HCT116 (cell line): Measurements from ENCODE around the gene TXLNG. TPM values are rescaled to one million over a fixed set of nuclear protein-coding genes. Genes with fewer than 3 reads are reported as not detected.
"Not testable (repeated sequence)": the region's sequence is repeated elsewhere in the genome, so short reads cannot be mapped to it uniquely, and the experiment has no call there.

ENCODE experiments used
- ATAC-seq: fragments of 200-7000 bp; cut with Tn5 transposase; 2 replicates; pipeline ENCODE4 v1.9.1; 2020; ENCODE audit warnings: mild to moderate bottlenecking, moderate library complexity
- BruUV-seq: library from RNA; stranded (reverse); fragments of 400-500 nt; replicated peaks from 2 replicates; lab custom pipeline; 2021; lab: Mats Ljungman, UMichigan
- CTCF ChIA-PET: fragments of 300-600 bp; sonication (Branson Sonifier 250); formaldehyde crosslinking; loops from one replicate; lab custom pipeline; 2021; ENCODE audit warnings: antibody characterized with exemption; lab: Charles Lee
- POLR2A ChIA-PET: fragments of 300-600, 350-600 bp; sonication (Branson Sonifier 250); formaldehyde crosslinking; loops from one replicate; lab custom pipeline; 2021; ENCODE audit warnings: antibody characterized with exemption; lab: Charles Lee
- RAD21 ChIA-PET, 2 experiments: fragments of 300-600 bp; sonication (Branson Sonifier 250); formaldehyde crosslinking; loops; one replicate each; lab custom pipeline; 2023; ENCODE audit warnings: low total read pairs in 2 of 2; ENCODE audit not compliant: uncharacterized antibody in 2 of 2, unreplicated experiment in 2 of 2, low non-redundant PET in 1 of 2; lab: Charles Lee
- DNase-seq: peaks from one replicate; pipeline ENCODE4 v3.0.0-alpha.2; 2010; ENCODE audit warnings: low read depth, low spot score
- H2AFZ ChIP-seq: fragments of 200-600 bp; shearing (Covaris generic), sonication (generic); 2 replicates; pipeline ENCODE4 v1.6.1; 2017; ENCODE audit warnings: low read depth, mixed run types, mixed read lengths, antibody characterized with exemption, low read length; ENCODE audit not compliant: poor library complexity, severe bottlenecking
- H3K27ac ChIP-seq: 2 replicates; pipeline ENCODE4 v1.5.1; 2012; ENCODE audit warnings: low read depth, low read length
- H3K27me3 ChIP-seq: fragments of 200-600 bp; sonication (generic); 2 replicates; pipeline ENCODE4 v1.6.1; 2016; ENCODE audit warnings: mixed run types, low read length, mixed read lengths; ENCODE audit not compliant: insufficient read depth
- H3K36me3 ChIP-seq, 2 experiments: fragments of 200-500 bp in 1 of 2; fragments of 200-600 bp in 1 of 2; sonication (Bioruptor generic) in 1 of 2; sonication (generic) in 1 of 2; 2 replicates each; pipeline versions ENCODE4 v1.5.1 to v1.6.1; 2014 to 2016; ENCODE audit warnings: low read length in 2 of 2, inconsistent platforms in 1 of 2, mixed read lengths in 1 of 2, mixed run types in 1 of 2; ENCODE audit not compliant: insufficient read depth in 2 of 2, control insufficient read depth in 1 of 2
- H3K4me1 ChIP-seq, 2 experiments: fragments of 200-600 bp in 1 of 2; sonication (generic) in 1 of 2; 2 replicates each; pipeline versions ENCODE4 v1.5.1 to v1.6.1; 2012 to 2017; ENCODE audit warnings: low read length in 2 of 2, inconsistent platforms in 1 of 2, mild to moderate bottlenecking in 1 of 2, mixed read lengths in 1 of 2, mixed run types in 1 of 2, moderate library complexity in 1 of 2; ENCODE audit not compliant: insufficient read depth in 2 of 2, control insufficient read depth in 1 of 2
- H3K4me2 ChIP-seq: fragments of 200-600 bp; sonication (generic); 2 replicates; pipeline ENCODE4 v1.6.1; 2017; ENCODE audit warnings: mixed run types, low read length, mixed read lengths
- H3K4me3 ChIP-seq, 2 experiments: fragments of 200-600 bp in 1 of 2; sonication (generic) in 1 of 2; replicated peaks in 1 of 2; 2 replicates each; pipeline ENCODE4 v1.5.1; 2011 to 2016; ENCODE audit warnings: low read length in 2 of 2, control low read depth in 1 of 2, low read depth in 1 of 2, mild to moderate bottlenecking in 1 of 2, mixed read lengths in 1 of 2, mixed run types in 1 of 2
- H3K79me2 ChIP-seq: fragments of 200-600 bp; sonication (generic); 2 replicates; pipeline ENCODE4 v1.6.1; 2017; ENCODE audit warnings: mild to moderate bottlenecking, mixed run types, low read length, moderate library complexity, mixed read lengths; ENCODE audit not compliant: insufficient read depth
- H3K9ac ChIP-seq: fragments of 200-600 bp; sonication (generic); 2 replicates; pipeline ENCODE4 v1.6.1; 2016; ENCODE audit warnings: low read length, mixed read lengths
- H3K9me2 ChIP-seq: fragments of 200-600 bp; sonication (generic), shearing (Covaris generic); 2 replicates; pipeline ENCODE4 v1.6.1; 2017; ENCODE audit warnings: mixed run types, mild to moderate bottlenecking, moderate library complexity; ENCODE audit not compliant: insufficient read depth
- H3K9me3 ChIP-seq, 2 experiments: fragments of 200-500 bp in 1 of 2; fragments of 200-600 bp in 1 of 2; sonication (Bioruptor generic) in 1 of 2; sonication (generic) in 1 of 2; 2 replicates each; pipeline ENCODE4 v1.6.1; 2014 to 2017; ENCODE audit warnings: low read length in 2 of 2, mixed read lengths in 2 of 2, inconsistent platforms in 1 of 2, low read depth in 1 of 2, mild to moderate bottlenecking in 1 of 2, mixed run types in 1 of 2, moderate library complexity in 1 of 2; ENCODE audit not compliant: control insufficient read depth in 1 of 2, insufficient read depth in 1 of 2
- H4K20me1 ChIP-seq: fragments of 200-600 bp; sonication (generic), shearing (Covaris generic); 2 replicates; pipeline ENCODE4 v1.6.1; 2017; ENCODE audit warnings: mixed run types, mild to moderate bottlenecking, moderate library complexity; ENCODE audit not compliant: insufficient read depth
- ATF3 ChIP-seq: IDR thresholded peaks from 2 replicates; pipeline ENCODE4 v1.6.1; 2012
- ELF1 ChIP-seq: IDR thresholded peaks from 2 replicates; pipeline ENCODE4 v1.6.1; 2012; ENCODE audit warnings: low read depth, borderline replicate concordance
- FOSL1 ChIP-seq: IDR thresholded peaks from 2 replicates; pipeline ENCODE4 v1.6.1; 2012; ENCODE audit warnings: low read depth
- RAD21 ChIP-seq: IDR thresholded peaks from 2 replicates; pipeline ENCODE4 v1.6.1; 2012; ENCODE audit warnings: low read depth, mild to moderate bottlenecking
- SIN3A ChIP-seq: IDR thresholded peaks from 2 replicates; pipeline ENCODE4 v1.6.1; 2012; ENCODE audit warnings: low read depth
- SP1 ChIP-seq: IDR thresholded peaks from 2 replicates; pipeline ENCODE4 v1.6.1; 2012; ENCODE audit warnings: low read depth
- TCF7L2 ChIP-seq: IDR thresholded peaks from 2 replicates; pipeline ENCODE4 v1.7.0; 2011; ENCODE audit warnings: borderline replicate concordance, inconsistent platforms; ENCODE audit not compliant: insufficient read depth, insufficient read length; ENCODE audit errors: extremely low read depth
- YY1 ChIP-seq: IDR thresholded peaks from 2 replicates; pipeline ENCODE4 v1.6.1; 2011; ENCODE audit warnings: low read length, low read depth, moderate library complexity, mild to moderate bottlenecking; ENCODE audit not compliant: insufficient replicate concordance; ENCODE audit errors: extremely low read depth
- ZFX ChIP-seq: fragments of 450-650 bp; IDR thresholded peaks from 2 replicates; pipeline ENCODE4 v1.6.1; 2017
- ZNF274 ChIP-seq: fragments of 200-500 bp; sonication (Bioruptor generic); IDR thresholded peaks from 2 replicates; pipeline ENCODE4 v1.6.1; 2014; ENCODE audit warnings: mild to moderate bottlenecking, low read depth, low read length, inconsistent platforms
- intact Hi-C: fragments of 100-400 bp; cut with micrococcal nuclease; formaldehyde crosslinking; loops from 2 replicates; pipeline ENCODE4 v1.10.0; 2022
- total RNA-seq: library from RNA; stranded (reverse); gene quantifications from one replicate; pipeline ENCODE4 v1.2.1, GENCODE V29; 2021; ENCODE audit not compliant: unreplicated experiment
- TF ChIP-seq, protein P1 (sequence below), 3 experiments: fragments of 200-600 bp in 1 of 3; sonication (generic) in 1 of 3; IDR thresholded peaks in 2 of 3; conservative IDR thresholded peaks in 1 of 3; 2 replicates each; pipeline ENCODE4 v1.5.1; 2012 to 2017; ENCODE audit warnings: low read depth in 2 of 3, low read length in 2 of 3, antibody characterized with exemption in 1 of 3, borderline replicate concordance in 1 of 3, control low read depth in 1 of 3, mild to moderate bottlenecking in 1 of 3, mixed read lengths in 1 of 3, mixed run types in 1 of 3, moderate library complexity in 1 of 3; ENCODE audit not compliant: insufficient read depth in 1 of 3

The TXLNG gene
- total RNA-seq, 1 experiment from 2014 or later = 22.9 TPM

DNA sequence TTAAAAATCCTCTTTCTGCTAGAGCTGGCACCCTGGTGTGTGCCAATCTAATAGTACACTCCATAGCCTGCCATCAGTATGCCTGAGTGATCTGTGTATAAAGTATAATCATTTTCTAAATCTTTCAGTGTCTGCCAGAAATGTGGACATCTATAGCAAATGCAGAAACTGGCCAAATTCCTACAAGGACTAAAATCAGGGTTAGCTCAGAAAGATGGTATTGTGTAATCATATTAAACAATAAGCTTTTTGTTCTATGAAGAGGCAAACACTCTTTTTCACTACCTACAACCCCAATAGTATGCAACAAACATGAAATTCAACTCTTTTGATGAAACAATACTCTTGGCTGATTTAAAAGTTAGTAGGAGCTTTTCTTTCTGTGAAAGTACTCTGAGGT is 7.7 kb upstream of the TXLNG start:
- H3K4me3 ChIP-seq = no peak overlapping the region
- H3K79me2 ChIP-seq = no peaks in the 10 kb centered on the region
- intact Hi-C loops = no loop called here
- ATAC-seq (no peak), DNase-seq (no peak)
- H3K27me3 ChIP-seq = no peaks in the 10 kb centered on the region
- no peaks in the 10 kb centered on the region for H4K20me1 ChIP-seq
- H3K9me3 ChIP-seq = no peaks in the 10 kb centered on the region
- H3K36me3 ChIP-seq = no peaks in the 10 kb centered on the region
- TF ChIP-seq YY1 (no peak), SIN3A (no peak), TCF7L2 (no peak), ATF3 (no peak), RAD21 (no peak)
- RAD21 ChIA-PET = no interaction called here
- CTCF ChIA-PET = no interaction called here
- no peak overlapping the region for H3K27ac ChIP-seq
- POLR2A ChIA-PET = no interaction called here
- no peak overlapping the region for H3K4me2 ChIP-seq
- no peak overlapping the region for H3K9ac ChIP-seq
- BruUV-seq = no TSS peak
- H3K9me2 ChIP-seq = no peaks in the 10 kb centered on the region
- H3K4me1 ChIP-seq = no peaks in the 10 kb centered on the region
- no peak overlapping the region for H2AFZ ChIP-seq

DNA sequence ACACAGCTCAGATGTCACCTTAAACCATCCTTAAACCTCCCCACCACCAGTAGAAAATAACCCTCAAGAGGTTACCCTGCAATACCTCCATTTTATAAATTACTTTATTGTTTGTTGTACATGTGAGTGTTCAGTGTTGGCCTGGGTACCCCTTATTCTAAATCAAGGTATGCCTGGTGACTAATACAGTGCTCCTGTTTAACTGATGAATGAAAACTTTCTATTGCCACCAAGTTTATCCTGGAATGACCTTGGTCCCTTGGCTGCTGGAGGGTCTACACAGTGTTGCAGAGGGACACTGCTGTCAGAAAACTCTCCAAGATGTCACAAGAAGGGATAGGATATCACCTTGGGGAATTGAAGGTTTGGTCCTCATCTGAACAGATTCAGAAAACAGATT is 7.3 kb upstream of the TXLNG start:
- Histone ChIP-seq H3K9me3 (no peaks in the 10 kb centered on the region), H3K79me2 (no peaks in the 10 kb centered on the region), H3K4me2 (no peak overlapping the region), H3K9ac (no peak overlapping the region), H3K4me1 (no peaks in the 10 kb centered on the region), H3K27me3 (no peaks in the 10 kb centered on the region), H3K4me3 (no peak overlapping the region), H2AFZ (no peak overlapping the region), H3K36me3 (no peaks in the 10 kb centered on the region), H3K27ac (no peak overlapping the region), H4K20me1 (no peaks in the 10 kb centered on the region), H3K9me2 (no peaks in the 10 kb centered on the region)
- CTCF ChIA-PET = no interaction called here
- BruUV-seq = no TSS peak
- intact Hi-C loops = no loop called here
- RAD21 ChIA-PET = no interaction called here
- TF ChIP-seq FOSL1 = no peak
- TF ChIP-seq ZFX = no peak
- TF ChIP-seq ZNF274 = no peak
- TF ChIP-seq SIN3A = no peak
- no peak for TF ChIP-seq ELF1
- TF ChIP-seq, protein P1, sequence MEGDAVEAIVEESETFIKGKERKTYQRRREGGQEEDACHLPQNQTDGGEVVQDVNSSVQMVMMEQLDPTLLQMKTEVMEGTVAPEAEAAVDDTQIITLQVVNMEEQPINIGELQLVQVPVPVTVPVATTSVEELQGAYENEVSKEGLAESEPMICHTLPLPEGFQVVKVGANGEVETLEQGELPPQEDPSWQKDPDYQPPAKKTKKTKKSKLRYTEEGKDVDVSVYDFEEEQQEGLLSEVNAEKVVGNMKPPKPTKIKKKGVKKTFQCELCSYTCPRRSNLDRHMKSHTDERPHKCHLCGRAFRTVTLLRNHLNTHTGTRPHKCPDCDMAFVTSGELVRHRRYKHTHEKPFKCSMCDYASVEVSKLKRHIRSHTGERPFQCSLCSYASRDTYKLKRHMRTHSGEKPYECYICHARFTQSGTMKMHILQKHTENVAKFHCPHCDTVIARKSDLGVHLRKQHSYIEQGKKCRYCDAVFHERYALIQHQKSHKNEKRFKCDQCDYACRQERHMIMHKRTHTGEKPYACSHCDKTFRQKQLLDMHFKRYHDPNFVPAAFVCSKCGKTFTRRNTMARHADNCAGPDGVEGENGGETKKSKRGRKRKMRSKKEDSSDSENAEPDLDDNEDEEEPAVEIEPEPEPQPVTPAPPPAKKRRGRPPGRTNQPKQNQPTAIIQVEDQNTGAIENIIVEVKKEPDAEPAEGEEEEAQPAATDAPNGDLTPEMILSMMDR (IDR thresholded peaks at IDR 0.05 in 2 of 3, conservative IDR thresholded peaks at IDR 0.05 in 1 of 3; ENCODE audit: borderline replicate concordance in 1 of 3, insufficient read depth in 1 of 3, low read depth in 2 of 3, low read length in 2 of 3) = no peak
- no peak for TF ChIP-seq SP1
- DNase-seq (no peak), ATAC-seq (no peak)
- POLR2A ChIA-PET = no interaction called here

DNA sequence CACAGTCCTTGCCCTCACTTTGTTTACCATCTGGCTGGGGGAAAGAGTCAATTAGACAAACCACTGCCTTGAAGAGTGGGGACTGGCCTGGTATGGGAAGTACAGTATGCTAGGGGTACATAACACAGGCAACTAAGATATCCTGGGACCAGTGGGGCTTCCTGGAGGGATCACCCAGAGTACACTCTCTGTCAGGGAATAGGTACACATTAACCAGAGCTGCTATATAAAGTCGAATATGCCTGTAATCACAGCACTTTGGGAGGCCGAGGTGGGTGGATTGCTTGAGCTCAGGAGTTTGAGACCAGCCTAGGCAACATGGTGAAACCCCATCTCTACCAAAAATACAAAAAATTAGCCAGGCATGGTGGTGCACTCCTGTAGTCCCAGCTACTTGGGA is 6.5 kb upstream of the TXLNG start:
- H3K27ac ChIP-seq, H3K27me3 ChIP-seq, CTCF ChIA-PET, H3K9me3 ChIP-seq, H4K20me1 ChIP-seq, H3K9ac ChIP-seq, DNase-seq, RAD21 ChIA-PET, H3K4me2 ChIP-seq, intact Hi-C loops, BruUV-seq, H3K79me2 ChIP-seq, H3K9me2 ChIP-seq, H3K4me3 ChIP-seq, ATAC-seq, H3K4me1 ChIP-seq, H2AFZ ChIP-seq, H3K36me3 ChIP-seq: not testable (repeated sequence)
- POLR2A ChIA-PET = interaction anchor here (0.7 kb wide), 1 partner anchor 8 kb away, joined by 3 read pairs; no protein-coding TSS in a partner anchor
